GM23248 (cell line): ENCODE data around the gene USP24. TPM values are rescaled to one million over a fixed set of nuclear protein-coding genes. Genes with fewer than 3 reads are reported as not detected.

Source experiments
- DNase-seq: peaks from one replicate; pipeline ENCODE4 v3.0.0-alpha.2; 2015
- H2AFZ ChIP-seq: fragments of 200-600 bp; sonication (generic); 2 replicates; pipeline ENCODE4 v1.6.1; 2016; ENCODE audit warnings: antibody characterized with exemption
- H3F3A ChIP-seq: fragments of 200-600 bp; sonication (generic); 2 replicates; pipeline ENCODE4 v1.6.1; 2016; ENCODE audit warnings: mild to moderate bottlenecking, antibody characterized with exemption, mixed run types; ENCODE audit not compliant: insufficient read depth
- H3K27ac ChIP-seq: fragments of 200-600 bp; sonication (generic); 2 replicates; pipeline ENCODE4 v1.5.1; 2016; ENCODE audit warnings: mild to moderate bottlenecking
- H3K27me3 ChIP-seq: fragments of 200-600 bp; sonication (generic); replicated peaks from 2 replicates; pipeline ENCODE4 v1.6.1; 2016; ENCODE audit warnings: mild to moderate bottlenecking; ENCODE audit not compliant: insufficient read depth
- H3K36me3 ChIP-seq: fragments of 200-600 bp; sonication (generic); 2 replicates; pipeline ENCODE4 v1.6.1; 2016; ENCODE audit warnings: low read depth, mild to moderate bottlenecking
- H3K4me1 ChIP-seq: fragments of 200-600 bp; sonication (generic); 2 replicates; pipeline ENCODE4 v1.6.1; 2016; ENCODE audit warnings: mild to moderate bottlenecking; ENCODE audit not compliant: insufficient read depth
- H3K4me2 ChIP-seq: fragments of 200-600 bp; sonication (generic); one replicate; pipeline ENCODE4 v1.6.1; 2016; ENCODE audit warnings: mild to moderate bottlenecking; ENCODE audit not compliant: unreplicated experiment
- H3K4me3 ChIP-seq: fragments of 200-600 bp; sonication (generic); 2 replicates; pipeline ENCODE4 v1.5.1; 2016; ENCODE audit warnings: mild to moderate bottlenecking
- H3K79me2 ChIP-seq: fragments of 200-600 bp; sonication (generic); 2 replicates; pipeline ENCODE4 v1.6.1; 2016; ENCODE audit warnings: mild to moderate bottlenecking; ENCODE audit not compliant: insufficient read depth
- H3K9ac ChIP-seq: fragments of 200-600 bp; sonication (generic); 2 replicates; pipeline ENCODE4 v1.6.1; 2016; ENCODE audit warnings: mild to moderate bottlenecking
- H3K9me2 ChIP-seq: fragments of 200-600 bp; sonication (generic); 2 replicates; pipeline ENCODE4 v1.6.1; 2016; ENCODE audit warnings: mixed run types, mild to moderate bottlenecking, moderate library complexity; ENCODE audit not compliant: insufficient read depth
- H3K9me3 ChIP-seq: fragments of 200-600 bp; sonication (generic); one replicate; pipeline ENCODE4 v1.6.1; 2017; ENCODE audit warnings: low read depth
- H4K20me1 ChIP-seq: fragments of 200-600 bp; sonication (generic); 2 replicates; pipeline ENCODE4 v1.6.0; 2016; ENCODE audit not compliant: insufficient read depth
- EZH2 ChIP-seq: fragments of 200-600 bp; sonication (generic); IDR thresholded peaks from 2 replicates; pipeline ENCODE4 v1.6.1; 2018; ENCODE audit warnings: antibody characterized with exemption, mild to moderate bottlenecking; ENCODE audit not compliant: insufficient read depth, poor library complexity, severe bottlenecking
- EZH2phosphoT487 ChIP-seq: fragments of 200-600 bp; sonication (generic); IDR thresholded peaks from 2 replicates; pipeline ENCODE4 v1.6.1; 2018; ENCODE audit warnings: antibody characterized with exemption, moderate library complexity, mild to moderate bottlenecking, low read depth; ENCODE audit not compliant: insufficient read depth
- WGBS, 2 experiments: methylation state at CpG; one replicate each; pipeline ENCODE4 v1.1.6; 2015 to 2017; ENCODE audit warnings: low lambda C conversion rate in 2 of 2, low coverage in 1 of 2; ENCODE audit errors: missing lambda C conversion rate in 2 of 2; 5-methylcytosine and 5-hydroxymethylcytosine counted together
- in situ Hi-C: fragments of 300-500 bp; cut with MboI; formaldehyde crosslinking; loops from 2 replicates; pipeline ENCODE4 v1.15.0; 2020
- polyA plus RNA-seq: library from polyadenylated mRNA; unstranded; fragments of >200 nt; fragmentation: Nextera tagmentation; extraction: Ambion mirVana; gene quantifications from 2 replicates; pipeline ENCODE4 v1.2.1, GENCODE V29; 2016
- total RNA-seq: library from RNA; depleted of rRNA; stranded (reverse); fragments of >200 nt; shearing (Covaris generic); gene quantifications from 2 replicates; pipeline ENCODE4 v1.2.3, GENCODE V29; 2014

The USP24 gene
- total and polyA plus RNA-seq, 2 experiments from 2014 or later = 3.3 to 16.3 TPM

DNA sequence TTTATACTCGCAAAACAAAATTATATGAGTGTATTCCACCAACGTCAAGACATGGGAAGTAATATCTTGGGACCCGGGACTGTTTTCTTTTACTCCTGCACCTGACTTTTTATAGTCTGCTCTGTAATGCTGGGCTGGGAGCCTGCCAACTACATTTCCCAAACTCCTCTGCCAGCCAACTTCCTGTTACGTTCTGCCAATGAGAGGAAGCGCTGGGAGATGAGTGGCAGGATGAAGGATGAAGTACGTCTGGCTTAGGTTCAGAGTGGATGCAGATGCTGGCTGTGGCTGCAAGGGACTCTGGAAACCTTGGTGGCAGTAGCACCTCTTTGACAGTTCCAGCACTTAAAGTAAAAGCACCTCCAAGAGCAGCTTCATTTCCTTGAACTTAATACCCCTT lies 59.6 kb downstream of the USP24 start:
- Histone ChIP-seq H3K4me1 (no peaks in the 10 kb centered on the region), H3K4me3 (no peak overlapping the region), H3F3A (no peaks in the 10 kb centered on the region), H3K79me2 (no peaks in the 10 kb centered on the region), H3K9me3 (no peaks in the 10 kb centered on the region), H3K9ac (no peak overlapping the region), H3K9me2 (no peaks in the 10 kb centered on the region), H4K20me1 (no peaks in the 10 kb centered on the region), H3K4me2 (no peak overlapping the region), H3K27ac (no peak overlapping the region), H3K27me3 (no peaks in the 10 kb centered on the region), H2AFZ (no peak overlapping the region), H3K36me3 (peaks cover 54% of the 10 kb centered on the region)
- TF ChIP-seq EZH2 (no peak), EZH2phosphoT487 (no peak)
- in situ Hi-C loops = no loop called here
- no peak for DNase-seq
- WGBS, 2 experiments = 96 to 98% methylated on average over 6 of the region's 6 CpGs

- no peak overlapping the region for H3K27ac ChIP-seq
- in situ Hi-C loops = no loop called here
- no peaks in the 10 kb centered on the region for H4K20me1 ChIP-seq
- no peaks in the 10 kb centered on the region for H3K4me1 ChIP-seq
- no peak overlapping the region for H3K4me3 ChIP-seq
- H3K79me2 ChIP-seq = no peaks in the 10 kb centered on the region
- H3K4me2 ChIP-seq = no peak overlapping the region
- H3K36me3 ChIP-seq = peaks cover 51% of the 10 kb centered on the region
- TF ChIP-seq EZH2 (no peak), EZH2phosphoT487 (no peak)
- no peak overlapping the region for H2AFZ ChIP-seq
- H3K9me3 ChIP-seq = no peaks in the 10 kb centered on the region
- WGBS, 2 experiments = 36 to 43% methylated on average over 5 of the region's 5 CpGs
- no peaks in the 10 kb centered on the region for H3F3A ChIP-seq
- no peaks in the 10 kb centered on the region for H3K27me3 ChIP-seq
- no peaks in the 10 kb centered on the region for H3K9me2 ChIP-seq
- no peak overlapping the region for H3K9ac ChIP-seq
- no peak for DNase-seq
These were observed 60.5 kb downstream of the USP24 start for GRCh38 chr1:55154616-55155015.

DNA sequence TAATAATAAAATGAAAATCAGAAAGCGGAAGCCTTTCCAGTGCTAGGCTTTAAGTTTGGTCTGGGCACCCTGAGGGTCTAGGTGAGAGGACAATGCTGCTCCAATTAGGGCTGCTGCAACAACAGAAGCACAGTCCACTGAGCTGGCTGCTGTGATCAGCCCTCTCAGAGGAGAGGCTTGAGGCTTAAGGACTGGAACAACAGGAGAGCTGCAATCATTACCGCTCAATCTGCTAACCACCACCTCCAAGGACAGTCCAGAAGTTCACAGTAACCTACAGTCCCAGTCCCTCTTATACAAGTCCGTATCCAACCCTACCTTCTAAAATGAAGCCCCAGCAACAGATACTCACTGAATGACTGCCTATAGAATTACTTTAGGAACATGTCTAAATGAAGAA lies 62.1 kb downstream of the USP24 start:
- Histone ChIP-seq H3K4me3 (no peak overlapping the region), H3K4me2 (no peak overlapping the region), H3K36me3 (peaks cover 54% of the 10 kb centered on the region), H3K9ac (no peak overlapping the region), H2AFZ (no peak overlapping the region), H3K4me1 (no peaks in the 10 kb centered on the region), H3K9me2 (no peaks in the 10 kb centered on the region), H3K9me3 (no peaks in the 10 kb centered on the region), H3K27me3 (no peaks in the 10 kb centered on the region), H3K79me2 (no peaks in the 10 kb centered on the region), H3F3A (no peaks in the 10 kb centered on the region), H4K20me1 (no peaks in the 10 kb centered on the region), H3K27ac (no peak overlapping the region)
- DNase-seq = no peak
- in situ Hi-C loops = no loop called here
- TF ChIP-seq EZH2phosphoT487 (no peak), EZH2 (no peak)
- WGBS, 2 experiments = 97 to 99% methylated on average over 3 of the region's 3 CpGs

DNA sequence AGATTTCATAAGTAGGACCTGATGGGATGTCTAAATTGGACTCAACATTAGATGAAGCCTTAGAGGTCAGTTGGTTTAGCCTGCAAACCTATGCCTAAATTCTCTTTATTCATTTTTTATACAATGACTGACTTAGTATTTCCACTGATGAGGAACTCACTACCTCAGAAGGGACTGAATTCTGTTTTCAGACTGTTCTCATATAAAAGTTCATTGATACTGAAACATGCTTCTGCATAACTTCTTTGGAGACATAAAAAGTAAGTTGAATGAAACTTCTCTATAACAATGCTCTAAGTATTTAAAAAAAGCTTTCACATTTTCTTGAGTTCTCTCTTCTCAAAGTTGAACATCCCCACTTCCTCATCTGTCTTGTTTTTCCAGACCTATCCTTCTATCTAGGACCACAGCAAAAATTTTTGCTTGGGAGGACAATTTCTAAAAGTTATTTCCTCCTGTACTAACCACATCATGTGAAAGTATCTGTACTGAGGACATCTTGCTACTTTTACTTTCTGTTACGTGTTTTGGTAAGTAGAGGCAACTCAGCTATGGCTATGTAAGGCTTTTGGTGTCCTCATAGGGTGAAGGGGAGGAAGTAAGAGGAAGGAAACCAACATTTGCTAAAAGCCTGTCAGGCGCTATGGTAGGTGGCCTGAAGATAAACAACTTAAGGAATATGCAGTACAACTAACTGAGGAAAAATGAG lies 64.1 kb downstream of the USP24 start:
- TF ChIP-seq EZH2 = no peak
- no peak for TF ChIP-seq EZH2phosphoT487

More for the DNA sequence above, 64.1 kb downstream of the USP24 start:
- Histone ChIP-seq H3K4me1 (no peaks in the 10 kb centered on the region), H3F3A (no peaks in the 10 kb centered on the region; the same call in 1 of the 2 replicates), H3K9me3 (no peaks in the 10 kb centered on the region), H2AFZ (no peak overlapping the region), H4K20me1 (no peaks in the 10 kb centered on the region), H3K4me2 (no peak overlapping the region), H3K79me2 (no peaks in the 10 kb centered on the region), H3K36me3 (peaks cover 66% of the 10 kb centered on the region), H3K9me2 (no peaks in the 10 kb centered on the region), H3K4me3 (no peak overlapping the region), H3K9ac (no peak overlapping the region), H3K27me3 (no peaks in the 10 kb centered on the region), H3K27ac (no peak overlapping the region)
- no peak for DNase-seq
- 99 to 100% methylated on average over 2 of the region's 2 CpGs for WGBS, 2 experiments
- in situ Hi-C loops = no loop called here
